Endothelial cell of umbilical vein (primary cell): Measurements from ENCODE around the gene ATF5. TPM values are rescaled to one million over a fixed set of nuclear protein-coding genes. Genes with fewer than 3 reads are reported as not detected.

Source experiments
- BruUV-seq: library from RNA; stranded (reverse); fragments of 400-500 nt; replicated peaks from 2 replicates; lab custom pipeline; 2021; lab: Mats Ljungman, UMichigan
- CTCF ChIA-PET: fragments of 300-600, 350-600 bp; sonication (Branson Sonifier 250); formaldehyde crosslinking; loops from one replicate; lab custom pipeline; 2021; ENCODE audit warnings: antibody characterized with exemption, inconsistent platforms; lab: Charles Lee
- POLR2A ChIA-PET: fragments of 300-600, 350-600 bp; sonication (Branson Sonifier 250); formaldehyde crosslinking; loops from one replicate; lab custom pipeline; 2021; ENCODE audit warnings: antibody characterized with exemption, inconsistent platforms; lab: Charles Lee
- DNase-seq: peaks from one replicate; pipeline ENCODE4 v3.0.0-alpha.2; 2011; ENCODE audit warnings: low read depth, low spot score
- FAIRE-seq: peaks from 2 replicates; lab custom pipeline; 2011; peaks lifted over from hg19 to GRCh38; lab: Jason Lieb, UNC
- H2AFZ ChIP-seq: 2 replicates; pipeline ENCODE4 v1.6.0; 2012; ENCODE audit warnings: low read depth, low read length, control low read depth, inconsistent platforms
- H3K27ac ChIP-seq: 2 replicates; pipeline ENCODE4 v1.5.1; 2011; ENCODE audit warnings: low read depth, mild to moderate bottlenecking, control low read depth, low read length, moderate library complexity; ENCODE audit not compliant: insufficient read depth
- H3K27me3 ChIP-seq, 2 experiments: 2 replicates each; pipeline versions ENCODE4 v1.6.0 to v1.6.1; 2011; ENCODE audit warnings: low read length in 2 of 2, mixed read lengths in 1 of 2; ENCODE audit not compliant: control insufficient read depth in 2 of 2, insufficient read depth in 2 of 2
- H3K36me3 ChIP-seq, 2 experiments: 2 replicates in 1 of 2; 3 replicates in 1 of 2; pipeline ENCODE4 v1.5.1; 2011; ENCODE audit warnings: low read length in 2 of 2, mild to moderate bottlenecking in 1 of 2, moderate library complexity in 1 of 2; ENCODE audit not compliant: control insufficient read depth in 2 of 2, insufficient read depth in 2 of 2; ENCODE audit errors: extremely low read depth in 1 of 2
- H3K4me1 ChIP-seq: 3 replicates; pipeline ENCODE4 v1.5.1; 2011; ENCODE audit warnings: mild to moderate bottlenecking, low read length; ENCODE audit not compliant: control insufficient read depth, insufficient read depth; ENCODE audit errors: extremely low read depth
- H3K4me2 ChIP-seq: 2 replicates; pipeline ENCODE4 v1.6.1; 2011; ENCODE audit warnings: low read length, control low read depth, mixed read lengths; ENCODE audit not compliant: insufficient read depth
- H3K4me3 ChIP-seq, 3 experiments: fragments of 200-600 bp in 1 of 3; sonication (generic), shearing (Covaris generic) in 1 of 3; replicated peaks in 1 of 3; 2 replicates each; pipeline ENCODE4 v1.5.1; 2011 to 2016; ENCODE audit warnings: control low read depth in 3 of 3, low read length in 3 of 3, mild to moderate bottlenecking in 2 of 3, inconsistent platforms in 1 of 3, low read depth in 1 of 3, moderate library complexity in 1 of 3; ENCODE audit not compliant: insufficient read depth in 1 of 3
- H3K79me2 ChIP-seq: 2 replicates; pipeline ENCODE4 v1.6.0; 2012; ENCODE audit warnings: low read length, inconsistent platforms; ENCODE audit not compliant: control insufficient read depth, insufficient read depth
- H3K9ac ChIP-seq: replicated peaks from 2 replicates; pipeline ENCODE3; 2011; ENCODE audit warnings: low read length, control low read depth; ENCODE audit not compliant: insufficient read depth; ENCODE audit errors: extremely low read depth
- H3K9me1 ChIP-seq: replicated peaks from 3 replicates; pipeline ENCODE4 v1.6.0; 2011; ENCODE audit warnings: mild to moderate bottlenecking, low read length; ENCODE audit not compliant: control insufficient read depth, insufficient read depth; ENCODE audit errors: extremely low read depth
- H3K9me3 ChIP-seq: replicated peaks from 2 replicates; pipeline ENCODE4 v1.5.1; 2012; ENCODE audit warnings: low read length, inconsistent platforms; ENCODE audit not compliant: control insufficient read depth, insufficient read depth
- H4K20me1 ChIP-seq: replicated peaks from 2 replicates; pipeline ENCODE3; 2011; ENCODE audit warnings: mild to moderate bottlenecking, low read length; ENCODE audit not compliant: control insufficient read depth, insufficient read depth; ENCODE audit errors: extremely low read depth
- CTCF ChIP-seq, 2 donors: IDR thresholded peaks; 1 replicate in 1 of 2; 2 replicates in 1 of 2; pipeline ENCODE4 v1.5.1; 2011; ENCODE audit warnings: low read length in 2 of 2, mild to moderate bottlenecking in 2 of 2, moderate library complexity in 2 of 2, control low read depth in 1 of 2, inconsistent platforms in 1 of 2, low read depth in 1 of 2; ENCODE audit not compliant: insufficient read depth in 1 of 2; ENCODE audit errors: extremely low read depth in 1 of 2
- EZH2 ChIP-seq: IDR thresholded peaks from 2 replicates; pipeline ENCODE4 v1.6.1; 2012; ENCODE audit warnings: borderline replicate concordance, low read depth, mild to moderate bottlenecking, moderate library complexity, low read length, inconsistent platforms; ENCODE audit not compliant: severe bottlenecking
- FOS ChIP-seq: IDR thresholded peaks from 2 replicates; pipeline ENCODE4 v1.6.1; 2011; ENCODE audit warnings: mild to moderate bottlenecking, low read length, moderate library complexity, borderline replicate concordance; ENCODE audit not compliant: insufficient read depth
- GATA2 ChIP-seq: IDR thresholded peaks from 2 replicates; pipeline ENCODE4 v1.7.0; 2011; ENCODE audit warnings: low read depth, mild to moderate bottlenecking, moderate library complexity, mixed read lengths, low read length; ENCODE audit not compliant: insufficient read length, insufficient read depth
- JUN ChIP-seq: IDR thresholded peaks from 2 replicates; pipeline ENCODE4 v1.6.1; 2011; ENCODE audit warnings: borderline replicate concordance, low read depth; ENCODE audit not compliant: insufficient read length, insufficient read depth
- MYC ChIP-seq: IDR thresholded peaks from one replicate; pipeline ENCODE4 v1.6.1; 2011; ENCODE audit warnings: mild to moderate bottlenecking, low read depth, low read length
- POLR2A ChIP-seq: IDR thresholded peaks from 2 replicates; pipeline ENCODE4 v1.6.1; 2012; ENCODE audit warnings: low read depth, mild to moderate bottlenecking, control low read depth, low read length
- POLR2AphosphoS5 ChIP-seq: IDR thresholded peaks from 2 replicates; pipeline ENCODE4 v1.6.1; 2012; ENCODE audit warnings: low read depth, mild to moderate bottlenecking, control low read depth, low read length, moderate library complexity; ENCODE audit not compliant: insufficient read depth
- dilution Hi-C: fragments of 300-500 bp; cut with MboI; formaldehyde crosslinking; loops from one replicate; pipeline ENCODE4 v1.15.0; 2019; ENCODE audit warnings: low sequenced_read_pairs; ENCODE audit not compliant: extremely low pct_ligation_motif_present
- intact Hi-C: fragments of 100-400 bp; cut with micrococcal nuclease; formaldehyde crosslinking; loops from one replicate; pipeline ENCODE4 v1.10.0; 2022
- polyA plus RNA-seq, 4 experiments: library from polyadenylated mRNA; depleted of rRNA in 3 of 4; stranded (reverse) in 3 of 4; unstranded in 1 of 4; fragments of >200 nt; gene quantifications; 2 replicates each; pipeline versions ENCODE4 v1.2.1 to v1.2.3, GENCODE V29; 2011 to 2012; ENCODE audit warnings: missing spikeins in 1 of 4
- total RNA-seq: library from RNA; stranded (reverse); gene quantifications from 2 replicates; pipeline ENCODE4 v1.2.3, GENCODE V29; 2021
- TF ChIP-seq, protein P1 (sequence below): IDR thresholded peaks from 2 replicates; pipeline ENCODE4 v1.6.1; 2011; ENCODE audit not compliant: insufficient read depth, insufficient read length

Gene ATF5
- total and polyA plus RNA-seq, 2 donors (not counting 3 experiments of a cell fraction or from before 2014, with no cell fraction given), result 23.2 to 46.0 TPM

DNA sequence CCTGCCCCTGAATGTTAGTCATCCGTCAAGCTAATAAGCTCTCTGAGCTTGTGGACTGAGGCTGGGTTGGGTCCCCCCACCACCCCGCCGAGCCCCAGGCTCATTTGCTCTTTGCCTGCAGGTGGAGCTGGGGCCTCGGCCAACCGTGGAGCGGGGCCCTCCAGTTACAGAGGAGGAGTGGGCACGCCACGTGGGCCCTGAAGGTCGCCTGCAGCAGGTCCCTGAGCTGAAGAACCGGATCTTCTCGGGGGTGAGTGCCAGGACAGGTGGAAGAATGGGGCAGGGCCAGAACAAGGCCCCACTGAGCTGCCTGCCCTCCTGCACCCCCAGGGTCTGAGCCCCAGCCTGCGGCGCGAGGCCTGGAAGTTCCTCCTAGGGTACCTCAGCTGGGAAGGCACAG is 46.4 kb upstream of the ATF5 start:
- POLR2A ChIA-PET, result no interaction called here
- FAIRE-seq, result no peak

More for the DNA sequence above, 46.4 kb upstream of the ATF5 start:
- Histone ChIP-seq H3K27me3 (no peaks in the 10 kb centered on the region), H3K36me3 (peaks cover 18 to 45% of the 10 kb centered on the region in 2 experiments), H3K79me2 (no peaks in the 10 kb centered on the region), H4K20me1 (no peaks in the 10 kb centered on the region), H3K4me1 (peaks cover 7% of the 10 kb centered on the region), H3K9me3 (no peaks in the 10 kb centered on the region), H3K4me3 (no peak overlapping the region), H3K4me2 (no peak overlapping the region), H3K9me1 (no peaks in the 10 kb centered on the region), H3K27ac (no peak overlapping the region), H3K9ac (no peak overlapping the region), H2AFZ (no peak overlapping the region)
- DNase-seq, result no peak
- TF ChIP-seq POLR2AphosphoS5 (no peak), JUN (no peak), FOS (no peak), GATA2 (no peak), POLR2A (no peak), EZH2 (no peak), MYC (no peak), CTCF (IDR thresholded peaks at IDR 0.05; ENCODE audit: extremely low read depth in 1 of 2, insufficient read depth in 1 of 2, low read depth in 1 of 2, low read length in 2 of 2) (no peak)
- TF ChIP-seq, protein P1, sequence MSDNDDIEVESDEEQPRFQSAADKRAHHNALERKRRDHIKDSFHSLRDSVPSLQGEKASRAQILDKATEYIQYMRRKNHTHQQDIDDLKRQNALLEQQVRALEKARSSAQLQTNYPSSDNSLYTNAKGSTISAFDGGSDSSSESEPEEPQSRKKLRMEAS, result no peak
- dilution Hi-C loops (no loop called here), intact Hi-C loops (no loop called here)
- CTCF ChIA-PET, result no interaction called here
- BruUV-seq, result no TSS peak
